Panc1 (cell line): ENCODE data around the gene ACTL9. TPM values are rescaled to one million over a fixed set of nuclear protein-coding genes. Genes with fewer than 3 reads are reported as not detected.
A peak's percentile ranks its signal among the peaks of the same experiment; 100 is the strongest.

Experiments
- ATAC-seq: fragments of 200-7000 bp; cut with Tn5 transposase; 2 replicates; pipeline ENCODE4 v1.9.1; 2020; ENCODE audit warnings: mild to moderate bottlenecking, moderate library complexity
- BruUV-seq: library from RNA; stranded (reverse); fragments of 400-500 nt; replicated peaks from 2 replicates; lab custom pipeline; 2021; lab: Mats Ljungman, UMichigan
- CTCF ChIA-PET: fragments of 300-600 bp; sonication (Branson Sonifier 250); formaldehyde crosslinking; loops from one replicate; lab custom pipeline; 2022; ENCODE audit warnings: antibody characterized with exemption; lab: Charles Lee
- POLR2A ChIA-PET: fragments of 300-600 bp; sonication (Branson Sonifier 250); formaldehyde crosslinking; loops from one replicate; lab custom pipeline; 2022; ENCODE audit warnings: antibody characterized with exemption; lab: Charles Lee
- DNase-seq: peaks from one replicate; pipeline ENCODE4 v3.0.0-alpha.2; 2010; ENCODE audit warnings: low read depth, low spot score
- H3K27ac ChIP-seq: 2 replicates; pipeline ENCODE4 v1.5.1; 2011; ENCODE audit warnings: mild to moderate bottlenecking, low read length, inconsistent platforms
- H3K27me3 ChIP-seq: fragments of 200-500 bp; sonication (Bioruptor generic); 2 replicates; pipeline ENCODE4 v1.6.0; 2014; ENCODE audit warnings: low read length, inconsistent platforms; ENCODE audit not compliant: control insufficient read depth, insufficient read depth
- H3K36me3 ChIP-seq: fragments of 200-500 bp; sonication (Bioruptor generic); 2 replicates; pipeline ENCODE4 v1.5.1; 2014; ENCODE audit warnings: inconsistent platforms, mild to moderate bottlenecking, low read length, moderate library complexity; ENCODE audit not compliant: control insufficient read depth, insufficient read depth
- H3K4me1 ChIP-seq: 2 replicates; pipeline ENCODE4 v1.5.1; 2011; ENCODE audit warnings: inconsistent platforms, mild to moderate bottlenecking, low read length, moderate library complexity; ENCODE audit not compliant: control insufficient read depth, insufficient read depth
- H3K4me3 ChIP-seq, 2 experiments: 2 replicates each; pipeline ENCODE4 v1.5.1; 2011 to 2012; ENCODE audit warnings: low read depth in 2 of 2, low read length in 2 of 2, mild to moderate bottlenecking in 2 of 2, inconsistent platforms in 1 of 2, moderate library complexity in 1 of 2
- H3K9me3 ChIP-seq: fragments of 200-500 bp; sonication (Bioruptor generic); 2 replicates; pipeline ENCODE4 v1.5.1; 2014; ENCODE audit warnings: low read depth, mild to moderate bottlenecking, inconsistent platforms, low read length, moderate library complexity; ENCODE audit not compliant: control insufficient read depth, insufficient read depth
- CTCF ChIP-seq: fragments of 450-650 bp; IDR thresholded peaks from 2 replicates; pipeline ENCODE4 v1.5.1; 2017; ENCODE audit warnings: mild to moderate bottlenecking
- POLR2AphosphoS5 ChIP-seq: IDR thresholded peaks from 2 replicates; pipeline ENCODE4 v1.6.1; 2012; ENCODE audit warnings: mild to moderate bottlenecking, low read depth, low read length, moderate library complexity
- REST ChIP-seq, 2 experiments: IDR thresholded peaks; 2 replicates each; pipeline ENCODE4 v1.6.1; 2011 to 2012; ENCODE audit warnings: low read depth in 2 of 2, control low read depth in 1 of 2, low read length in 1 of 2, mild to moderate bottlenecking in 1 of 2, moderate library complexity in 1 of 2; ENCODE audit not compliant: insufficient read depth in 1 of 2
- SIN3A ChIP-seq: IDR thresholded peaks from 2 replicates; pipeline ENCODE4 v1.6.1; 2012; ENCODE audit warnings: low read depth, mild to moderate bottlenecking, low read length, moderate library complexity, borderline replicate concordance; ENCODE audit not compliant: insufficient read depth
- TCF7L2 ChIP-seq: IDR thresholded peaks from 2 replicates; pipeline ENCODE4 v1.6.1; 2011; ENCODE audit warnings: mild to moderate bottlenecking, low read depth, low read length, inconsistent platforms
- in situ Hi-C: cut with HindIII; loops from 2 replicates; pipeline ENCODE4 v1.10.0; 2016; ENCODE audit warnings: low sequenced_read_pairs, low pct_unique_long_range_greater_than_20kb
- intact Hi-C: fragments of 100-400 bp; cut with micrococcal nuclease; formaldehyde crosslinking; loops from one replicate; pipeline ENCODE4 v1.10.0; 2022; ENCODE audit not compliant: unreplicated experiment
- total RNA-seq: library from RNA; stranded (reverse); gene quantifications from one replicate; pipeline ENCODE4 v1.2.1, GENCODE V29; 2021; ENCODE audit not compliant: unreplicated experiment

ACTL9 gene
- total RNA-seq, 1 experiment from 2014 or later: not detected

GRCh38 chr19:8682472-8682871 is 16.1 kb downstream of the ACTL9 start:
- ATAC-seq: no peak
- intact Hi-C loops (no loop called here), in situ Hi-C loops (no loop called here)
- no peak for DNase-seq
- Histone ChIP-seq H3K9me3 (no peaks in the 10 kb centered on the region), H3K27me3 (no peaks in the 10 kb centered on the region), H3K4me1 (no peaks in the 10 kb centered on the region), H3K27ac (no peak overlapping the region), H3K36me3 (no peaks in the 10 kb centered on the region), H3K4me3 (no peak overlapping the region)
- BruUV-seq: no TSS peak
- CTCF ChIA-PET: no interaction called here
- POLR2A ChIA-PET: no interaction called here
- TF ChIP-seq REST (IDR thresholded peaks at IDR 0.05; ENCODE audit: insufficient read depth in 1 of 2, low read depth in 2 of 2, low read length in 1 of 2) (no peak), TCF7L2 (no peak), POLR2AphosphoS5 (no peak), CTCF (no peak), SIN3A (no peak)

GRCh38 chr19:8681345-8682029 is 17.1 kb downstream of the ACTL9 start:
- no peaks in the 10 kb centered on the region for H3K9me3 ChIP-seq
- in situ Hi-C loops: no loop called here
- no peak for DNase-seq

More at GRCh38 chr19:8681345-8682029, 17.1 kb downstream of the ACTL9 start:
- ChIA-PET CTCF (interaction anchor here (0.5 kb wide), 1 partner anchor 11 kb away, joined by 18 read pairs; no protein-coding TSS in a partner anchor), POLR2A (no interaction called here)
- ATAC-seq: peak; percentile 58; the same call in 1 of the 2 replicates
- TF ChIP-seq SIN3A (no peak), TCF7L2 (no peak), REST (IDR thresholded peaks at IDR 0.05; ENCODE audit: insufficient read depth in 1 of 2, low read depth in 2 of 2, low read length in 1 of 2) (no peak), CTCF (no peak), POLR2AphosphoS5 (no peak)
- no peak overlapping the region for H3K4me3 ChIP-seq
- intact Hi-C loops: no loop called here
- no TSS peak for BruUV-seq
- no peaks in the 10 kb centered on the region for H3K27me3 ChIP-seq
- H3K4me1 ChIP-seq: no peaks in the 10 kb centered on the region
- no peak overlapping the region for H3K27ac ChIP-seq
- no peaks in the 10 kb centered on the region for H3K36me3 ChIP-seq
